IMR-90 (cell line): Measurements from ENCODE around the gene GOT1. TPM values are rescaled to one million over a fixed set of nuclear protein-coding genes. Genes with fewer than 3 reads are reported as not detected.

ENCODE experiments used
- ATAC-seq: fragments of 200-7000 bp; cut with Tn5 transposase; 2 replicates; pipeline ENCODE4 v1.9.1; 2020; ENCODE audit warnings: low read depth, mild to moderate bottlenecking, moderate library complexity
- BruUV-seq: library from RNA; stranded (reverse); fragments of 400-500 nt; replicated peaks from 2 replicates; lab custom pipeline; 2021; lab: Mats Ljungman, UMichigan
- CTCF ChIA-PET: fragments of 300-600 bp; formaldehyde crosslinking; extraction: SDS; loops from one replicate; lab custom pipeline; 2021; ENCODE audit warnings: antibody characterized with exemption; lab: Yijun Ruan, JAX
- POLR2A ChIA-PET: fragments of 300-600 bp; sonication (Branson Sonifier 250); formaldehyde crosslinking; loops from one replicate; lab custom pipeline; 2022; ENCODE audit warnings: antibody characterized with exemption; ENCODE audit not compliant: unreplicated experiment; lab: Charles Lee
- DNase-seq: peaks from one replicate; pipeline ENCODE4 v3.0.0; 2013
- H2AFZ ChIP-seq: replicated peaks from 2 replicates; pipeline ENCODE3; 2013; ENCODE audit warnings: low read length, mild to moderate bottlenecking; ENCODE audit not compliant: poor library complexity
- H2AK5ac ChIP-seq: 2 replicates; pipeline ENCODE4 v1.6.1; 2013; ENCODE audit warnings: low read depth, low read length, inconsistent platforms
- H2AK9ac ChIP-seq: replicated peaks from 2 replicates; pipeline ENCODE3; 2013; ENCODE audit warnings: mild to moderate bottlenecking, low read depth, low read length, moderate library complexity; ENCODE audit not compliant: poor library complexity
- H2BK120ac ChIP-seq: 2 replicates; pipeline ENCODE4 v1.6.1; 2013; ENCODE audit warnings: low read depth, low read length, inconsistent platforms
- H2BK15ac ChIP-seq: 3 replicates; pipeline ENCODE4 v1.6.1; 2013; ENCODE audit warnings: low read depth, low read length, inconsistent platforms
- H2BK20ac ChIP-seq: 2 replicates; pipeline ENCODE4 v1.6.1; 2013; ENCODE audit warnings: low read depth, mild to moderate bottlenecking, inconsistent platforms, low read length, moderate library complexity
- H2BK5ac ChIP-seq: 2 replicates; pipeline ENCODE4 v1.6.1; 2013; ENCODE audit warnings: mild to moderate bottlenecking, low read depth, low read length, inconsistent platforms; ENCODE audit not compliant: poor library complexity, severe bottlenecking
- H3K14ac ChIP-seq: replicated peaks from 2 replicates; pipeline ENCODE4 v1.6.1; 2013; ENCODE audit warnings: low read depth, low read length, inconsistent platforms
- H3K18ac ChIP-seq: 2 replicates; pipeline ENCODE4 v1.6.1; 2013; ENCODE audit warnings: low read depth, low read length, control low read depth
- H3K23ac ChIP-seq: 2 replicates; pipeline ENCODE4 v1.6.1; 2013; ENCODE audit warnings: low read depth, low read length, inconsistent platforms
- H3K27ac ChIP-seq: 2 replicates; pipeline ENCODE4 v1.5.1; 2013; ENCODE audit warnings: mild to moderate bottlenecking, control low read depth, low read length; ENCODE audit not compliant: insufficient read depth
- H3K27me3 ChIP-seq: 2 replicates; pipeline ENCODE4 v1.6.1; 2013; ENCODE audit warnings: low read length; ENCODE audit not compliant: control insufficient read depth, insufficient read depth
- H3K36me3 ChIP-seq: 2 replicates; pipeline ENCODE4 v1.6.1; 2013; ENCODE audit warnings: low read length, mixed read lengths; ENCODE audit not compliant: control insufficient read depth, insufficient read depth
- H3K4ac ChIP-seq: 2 replicates; pipeline ENCODE4 v1.6.1; 2013; ENCODE audit warnings: low read depth, low read length, inconsistent platforms
- H3K4me1 ChIP-seq: 2 replicates; pipeline ENCODE4 v1.6.1; 2013; ENCODE audit warnings: low read length, mixed read lengths; ENCODE audit not compliant: control insufficient read depth, insufficient read depth
- H3K4me2 ChIP-seq: 2 replicates; pipeline ENCODE4 v1.6.1; 2013; ENCODE audit warnings: low read depth, mild to moderate bottlenecking, control low read depth, low read length, moderate library complexity
- H3K4me3 ChIP-seq: 2 replicates; pipeline ENCODE4 v1.5.1; 2013; ENCODE audit warnings: low read depth, mild to moderate bottlenecking, control low read depth, low read length, moderate library complexity; ENCODE audit not compliant: insufficient read depth
- H3K56ac ChIP-seq: 2 replicates; pipeline ENCODE4 v1.6.1; 2013; ENCODE audit warnings: low read length, inconsistent platforms; ENCODE audit not compliant: insufficient read depth; ENCODE audit errors: extremely low read depth
- H3K79me1 ChIP-seq, 2 experiments: 2 replicates each; pipeline ENCODE4 v1.6.1; 2013; ENCODE audit warnings: low read length in 2 of 2, inconsistent platforms in 1 of 2, low read depth in 1 of 2
- H3K9ac ChIP-seq: 2 replicates; pipeline ENCODE4 v1.6.1; 2013; ENCODE audit warnings: low read depth, low read length, control low read depth
- H3K9me1 ChIP-seq: 2 replicates; pipeline ENCODE4 v1.6.1; 2013; ENCODE audit warnings: low read length, inconsistent platforms; ENCODE audit not compliant: insufficient read depth
- H3K9me3 ChIP-seq: 2 replicates; pipeline ENCODE4 v1.6.1; 2013; ENCODE audit warnings: low read length; ENCODE audit not compliant: control insufficient read depth, insufficient read depth
- H4K20me1 ChIP-seq: 2 replicates; pipeline ENCODE4 v1.6.1; 2013; ENCODE audit warnings: low read length, inconsistent platforms; ENCODE audit not compliant: insufficient read depth
- H4K5ac ChIP-seq: 2 replicates; pipeline ENCODE4 v1.6.1; 2013; ENCODE audit warnings: mild to moderate bottlenecking, low read depth, low read length, control low read depth
- H4K8ac ChIP-seq, 2 experiments: 2 replicates each; pipeline ENCODE4 v1.6.1; 2013; ENCODE audit warnings: low read depth in 2 of 2, low read length in 2 of 2, control low read depth in 1 of 2, inconsistent platforms in 1 of 2
- H4K91ac ChIP-seq: 2 replicates; pipeline ENCODE4 v1.6.1; 2013; ENCODE audit warnings: low read depth, low read length, inconsistent platforms; ENCODE audit not compliant: insufficient read depth
- CHD1 ChIP-seq: IDR thresholded peaks from 2 replicates; pipeline ENCODE4 v1.6.1; 2012; ENCODE audit warnings: low read depth, low read length, improper control_type of control experiment
- ELK1 ChIP-seq: fragments of 150-350 bp; IDR thresholded peaks from 2 replicates; pipeline ENCODE4 v1.6.1; 2016; ENCODE audit warnings: low read depth, mild to moderate bottlenecking, low read length, moderate library complexity, borderline replicate concordance
- FOS ChIP-seq: fragments of 150-350 bp; IDR thresholded peaks from 2 replicates; pipeline ENCODE4 v1.6.1; 2016; ENCODE audit warnings: low read depth, low read length
- MAFK ChIP-seq: IDR thresholded peaks from 2 replicates; pipeline ENCODE4 v1.6.1; 2012; ENCODE audit warnings: low read depth, low read length, improper control_type of control experiment
- MXI1 ChIP-seq: IDR thresholded peaks from 2 replicates; pipeline ENCODE4 v1.6.1; 2012; ENCODE audit warnings: low read depth, mild to moderate bottlenecking, low read length, moderate library complexity, borderline replicate concordance
- RCOR1 ChIP-seq: IDR thresholded peaks from 2 replicates; pipeline ENCODE4 v1.6.1; 2012; ENCODE audit warnings: mild to moderate bottlenecking, low read length, improper control_type of control experiment; ENCODE audit not compliant: insufficient replicate concordance
- RFX5 ChIP-seq: IDR thresholded peaks from 2 replicates; pipeline ENCODE4 v1.8.0; 2012; ENCODE audit warnings: low read depth, mild to moderate bottlenecking, low read length, moderate library complexity
- USF2 ChIP-seq: fragments of 150-350 bp; IDR thresholded peaks from 2 replicates; pipeline ENCODE4 v1.6.1; 2017; ENCODE audit warnings: mild to moderate bottlenecking, antibody characterized with exemption, low read length, low read depth
- WGBS, 2 experiments: methylation state at CpG; one replicate each; pipeline versions ENCODE4 v1.1.5 to v1.1.7; 2013; ENCODE audit warnings: missing lambda C conversion rate in 2 of 2; ENCODE audit not compliant: insufficient read length in 1 of 2; ENCODE audit errors: extremely low coverage in 2 of 2; 5-methylcytosine and 5-hydroxymethylcytosine counted together
- dilution Hi-C: fragments of 300-500 bp; cut with HindIII; formaldehyde crosslinking; loops from one replicate; pipeline ENCODE4 v1.14.3; 2018; ENCODE audit warnings: low sequenced_read_pairs; ENCODE audit not compliant: unreplicated experiment
- in situ Hi-C: fragments of 300-500 bp; cut with MboI; formaldehyde crosslinking; loops from 3 replicates; pipeline ENCODE4 v1.14.3; 2019; ENCODE audit warnings: low sequenced_read_pairs, inconsistent platforms, mixed read lengths
- intact Hi-C: fragments of 100-400 bp; cut with micrococcal nuclease; formaldehyde crosslinking; loops from 2 replicates; pipeline ENCODE4 v1.10.0; 2022
- polyA plus RNA-seq, 3 experiments: library from polyadenylated mRNA; depleted of rRNA; stranded (reverse); fragments of >200 nt; gene quantifications; 2 replicates each; pipeline ENCODE4 v1.2.3, GENCODE V29; 2012; ENCODE audit warnings: low replicate concordance in 1 of 3
- total RNA-seq: library from RNA; depleted of rRNA; stranded (reverse); fragments of >200 nt; gene quantifications from 2 replicates; pipeline ENCODE4 v1.2.3, GENCODE V29; 2012

GOT1 gene
- total and polyA plus RNA-seq, 2 of the 4 experiments (the other 2 are of a cell fraction), result 29.4 to 46.1 TPM

- Histone ChIP-seq H3K4me2 (no peak overlapping the region), H3K56ac (no peak overlapping the region), H3K18ac (no peak overlapping the region), H2AK9ac (no peak overlapping the region), H2BK120ac (no peak overlapping the region), H2AK5ac (no peak overlapping the region), H3K9me1 (peaks cover 12% of the 10 kb centered on the region), H3K9ac (no peak overlapping the region), H2BK5ac (no peak overlapping the region), H4K20me1 (no peaks in the 10 kb centered on the region), H3K36me3 (no peaks in the 10 kb centered on the region), H2AFZ (no peak overlapping the region), H4K5ac (no peak overlapping the region), H3K23ac (no peak overlapping the region; the same call in 1 of the 2 replicates), H3K14ac (no peak overlapping the region), H3K27me3 (peaks cover 5% of the 10 kb centered on the region), H3K27ac (no peak overlapping the region), H2BK20ac (no peak overlapping the region), H3K4ac (no peak overlapping the region), H2BK15ac (no peak overlapping the region), H3K4me3 (no peak overlapping the region), H3K4me1 (peaks cover 3% of the 10 kb centered on the region; the same call in 1 of the 2 replicates), H3K9me3 (no peaks in the 10 kb centered on the region), H4K8ac (no peak overlapping the region), H4K91ac (no peak overlapping the region), H3K79me1 (no peaks in the 10 kb centered on the region)
- ChIA-PET CTCF (no interaction called here), POLR2A (no interaction called here)
- in situ Hi-C loops (loop anchor here (5.0 kb wide), 1 partner anchor 222 kb away; no protein-coding TSS in a partner anchor), intact Hi-C loops (loop anchor here (5.0 kb wide), 2 partner anchors 157 to 923 kb away; no protein-coding TSS in a partner anchor), dilution Hi-C loops (no loop called here)
- no CpG with 5 or more reads among the region's 9 CpGs for WGBS, 2 experiments
- no peak for ATAC-seq
- BruUV-seq, result no TSS peak
- DNase-seq, result no peak
- no peak for TF ChIP-seq CHD1
- TF ChIP-seq FOS, result no peak
- TF ChIP-seq USF2, result no peak
- no peak for TF ChIP-seq RFX5
- TF ChIP-seq ELK1, result no peak
- TF ChIP-seq MAFK, result no peak
- no peak for TF ChIP-seq RCOR1
- no peak for TF ChIP-seq MXI1
These were observed 40.5 kb downstream of the GOT1 start for GRCh38 chr10:99389729-99390480.
